Mucosa of descending colon (tissue), 3 donors: Measurements from ENCODE around the gene INPP5A. TPM values are rescaled to one million over a fixed set of nuclear protein-coding genes. Genes with fewer than 3 reads are reported as not detected.

Experiments used
- ATAC-seq: fragments of 200-7000 bp; cut with Tn5 transposase; one replicate; pipeline ENCODE4 v1.9.1; 2020; ENCODE audit warnings: mild to moderate bottlenecking, moderate library complexity
- DNase-seq, 3 donors: peaks; one replicate each; pipeline ENCODE4 v3.0.0-alpha.2; 2020
- H3K36me3 ChIP-seq: fragments of 200-600 bp; one replicate; pipeline ENCODE4 v1.8.0; 2021; ENCODE audit warnings: low read depth, mild to moderate bottlenecking
- H3K4me1 ChIP-seq: fragments of 200-600 bp; one replicate; pipeline ENCODE4 v1.8.0; 2021; ENCODE audit warnings: low read depth, mild to moderate bottlenecking
- H3K4me3 ChIP-seq: fragments of 200-600 bp; one replicate; pipeline ENCODE4 v1.8.0; 2021; ENCODE audit warnings: mild to moderate bottlenecking
- H3K9me3 ChIP-seq: fragments of 200-600 bp; one replicate; pipeline ENCODE4 v1.8.0; 2021; ENCODE audit warnings: mild to moderate bottlenecking
- CTCF ChIP-seq: fragments of 200-600 bp; IDR thresholded peaks from one replicate; pipeline ENCODE4 v1.8.0; 2022; ENCODE audit warnings: antibody characterized with exemption, mild to moderate bottlenecking
- intact Hi-C, 2 donors: fragments of 100-400 bp; cut with DNase I in 1 of 2; cut with micrococcal nuclease in 1 of 2; formaldehyde crosslinking; loops; one replicate each; pipeline versions ENCODE4 v1.11.0 to v1.11.1; 2022; cut with DNase I, micrococcal nuclease
- total RNA-seq, 3 donors: library from RNA; stranded (reverse); fragmentation: NEBNext Ultra II Directional in 2 of 3; extraction: Animal tissue kit (Norgen Biotek cat#: 25700) in 2 of 3; gene quantifications; one replicate each; pipeline versions ENCODE4 v1.2.1 to v1.2.4, GENCODE V29; 2021 to 2023
- donor health status: DM: no; HTN: no; CAD: no; lungs with moderate emphysema.
- donor health status: DM: no; HTN: no; CAD: no.
- donor health status: DM: no; HTN: yes; CAD: no.

INPP5A gene
- total RNA-seq, 3 donors from 2014 or later, result 31.7 to 92.8 (median 32.0) TPM

GRCh38 chr10:132688580-132689420 lies 151.2 kb downstream of the INPP5A start:
- Histone ChIP-seq H3K9me3 (no peaks in the 10 kb centered on the region), H3K4me1 (peaks cover 6% of the 10 kb centered on the region), H3K36me3 (no peaks in the 10 kb centered on the region), H3K4me3 (no peak overlapping the region)
- ATAC-seq (no peak), DNase-seq (peak in 2 of 3 donors; percentile 6 to 19)
- intact Hi-C loops, result no loop called here
- TF ChIP-seq CTCF, result no peak

GRCh38 chr10:132689721-132690360 lies 152.3 kb downstream of the INPP5A start:
- intact Hi-C loops, result no loop called here
- no peaks in the 10 kb centered on the region for H3K9me3 ChIP-seq

GRCh38 chr10:132690401-132690800 lies 152.8 kb downstream of the INPP5A start:
- peak in 2 of 3 donors; percentile 10 to 22 for DNase-seq
- Histone ChIP-seq H3K4me3 (no peak overlapping the region), H3K9me3 (peaks cover 3% of the 10 kb centered on the region), H3K4me1 (no peaks in the 10 kb centered on the region), H3K36me3 (no peaks in the 10 kb centered on the region)
- TF ChIP-seq CTCF, result no peak
- no peak for ATAC-seq
- intact Hi-C loops, result no loop called here

More at GRCh38 chr10:132689721-132690360, 152.3 kb downstream of the INPP5A start:
- no peak for TF ChIP-seq CTCF
- Histone ChIP-seq H3K4me1 (peaks cover 3% of the 10 kb centered on the region), H3K4me3 (no peak overlapping the region), H3K36me3 (no peaks in the 10 kb centered on the region)
- DNase-seq (peak in 2 of 3 donors; percentile 6 to 25), ATAC-seq (no peak)

GRCh38 chr10:132690821-132691610 lies 153.4 kb downstream of the INPP5A start:
- no peak for TF ChIP-seq CTCF
- intact Hi-C loops, result no loop called here
- DNase-seq, result peak in 2 of 3 donors; percentile 7 to 33

GRCh38 chr10:132691711-132692153 lies 154.1 kb downstream of the INPP5A start:
- intact Hi-C loops, result no loop called here
- TF ChIP-seq CTCF, result no peak
- DNase-seq (peak in 2 of 3 donors; percentile 16 to 29), ATAC-seq (no peak)
- Histone ChIP-seq H3K4me1 (no peaks in the 10 kb centered on the region), H3K9me3 (peaks cover 3% of the 10 kb centered on the region), H3K4me3 (no peak overlapping the region), H3K36me3 (no peaks in the 10 kb centered on the region)

More at GRCh38 chr10:132690821-132691610, 153.4 kb downstream of the INPP5A start:
- H3K9me3 ChIP-seq, result peaks cover 3% of the 10 kb centered on the region
- H3K36me3 ChIP-seq, result no peaks in the 10 kb centered on the region
- no peak overlapping the region for H3K4me3 ChIP-seq
- ATAC-seq, result no peak
- no peaks in the 10 kb centered on the region for H3K4me1 ChIP-seq
